Breast epithelium (tissue), 4 donors: ENCODE results near the gene ZHX3. TPM values are rescaled to one million over a fixed set of nuclear protein-coding genes. Genes with fewer than 3 reads are reported as not detected.

ENCODE experiments used
- DNase-seq, 2 donors: peaks; one replicate each; pipeline ENCODE4 v3.0.0-alpha.2; 2019; ENCODE audit warnings: low spot score in 2 of 2
- H3K27ac ChIP-seq, 2 donors: fragments of 200-600 bp; sonication (generic) in 1 of 2; one replicate each; pipeline ENCODE4 v1.5.1; 2016 to 2019; ENCODE audit warnings: mild to moderate bottlenecking in 1 of 2
- H3K27me3 ChIP-seq, 2 donors: fragments of 200-600 bp; sonication (generic) in 1 of 2; one replicate each; pipeline versions ENCODE4 v1.5.1 to v1.6.0; 2017 to 2019; ENCODE audit warnings: control low read depth in 1 of 2, mild to moderate bottlenecking in 1 of 2
- H3K36me3 ChIP-seq: fragments of 200-600 bp; one replicate; pipeline ENCODE4 v1.5.1; 2019
- H3K4me1 ChIP-seq, 2 donors: fragments of 200-600 bp; sonication (generic); one replicate each; pipeline ENCODE4 v1.5.1; 2016 to 2019; ENCODE audit warnings: control low read depth in 1 of 2
- H3K4me3 ChIP-seq, 3 donors: fragments of 200-600 bp; sonication (generic); 1 replicate in 2 of 3; 2 replicates in 1 of 3; pipeline ENCODE4 v1.5.1; 2016 to 2019; ENCODE audit warnings: mild to moderate bottlenecking in 3 of 3, moderate library complexity in 2 of 3
- H3K9me3 ChIP-seq, 2 donors: fragments of 200-600 bp; sonication (generic) in 1 of 2; one replicate each; pipeline ENCODE4 v1.5.1; 2016 to 2019; ENCODE audit warnings: control low read depth in 1 of 2
- CTCF ChIP-seq, 3 donors: fragments of 450-650 bp; IDR thresholded peaks; one replicate each; pipeline ENCODE4 v1.5.1; 2016 to 2017; ENCODE audit warnings: antibody characterized with exemption in 3 of 3, mild to moderate bottlenecking in 3 of 3, moderate library complexity in 3 of 3
- POLR2A ChIP-seq: fragments of 450-650 bp; IDR thresholded peaks from one replicate; pipeline ENCODE4 v1.6.1; 2016; ENCODE audit warnings: antibody characterized with exemption, mild to moderate bottlenecking, moderate library complexity
- POLR2AphosphoS5 ChIP-seq, 3 donors: sonication (generic); formaldehyde crosslinking; IDR thresholded peaks; one replicate each; pipeline ENCODE4 v1.6.1; 2017; ENCODE audit warnings: antibody characterized with exemption in 3 of 3
- intact Hi-C: fragments of 100-400 bp; cut with DNase I; formaldehyde crosslinking; loops from one replicate; pipeline ENCODE4 v1.15.1; 2023; ENCODE audit warnings: low total_unique reads
- total RNA-seq, 3 donors: library from RNA; depleted of rRNA; stranded (reverse); fragments of >200 nt; gene quantifications; one replicate each; pipeline ENCODE4 v1.1.0, GENCODE V29; 2016

The ZHX3 gene
- total RNA-seq, 3 donors from 2014 or later, result 34.4 to 35.7 (median 34.6) TPM

GRCh38 chr20:41361757-41362747 is 44.5 kb upstream of the ZHX3 start:
- intact Hi-C loops, result no loop called here
- H3K4me1 ChIP-seq, result no peaks in the 10 kb centered on the region
- TF ChIP-seq POLR2AphosphoS5 (IDR thresholded peaks at IDR 0.05) (no peak), CTCF (IDR thresholded peaks at IDR 0.05) (no peak), POLR2A (no peak)
- H3K27ac ChIP-seq, result no peak overlapping the region
- H3K9me3 ChIP-seq, result no peaks in the 10 kb centered on the region
- no peaks in the 10 kb centered on the region for H3K36me3 ChIP-seq
- H3K4me3 ChIP-seq, result no peak overlapping the region
- DNase-seq, result no peak
- peaks cover 3 to 17% of the 10 kb centered on the region in 2 donors for H3K27me3 ChIP-seq

- no peak for TF ChIP-seq POLR2AphosphoS5 (IDR thresholded peaks at IDR 0.05)
- TF ChIP-seq CTCF (IDR thresholded peaks at IDR 0.05), result no peak
- TF ChIP-seq POLR2A, result no peak
- no peaks in the 10 kb centered on the region for H3K36me3 ChIP-seq
- no peak overlapping the region for H3K4me3 ChIP-seq
- peak overlapping the region in 1 of 2 donors; percentile 72 for H3K27ac ChIP-seq
- no peaks in the 10 kb centered on the region for H3K4me1 ChIP-seq
- DNase-seq, result no peak
- intact Hi-C loops, result no loop called here
- H3K9me3 ChIP-seq, result no peaks in the 10 kb centered on the region
- H3K27me3 ChIP-seq, result peaks cover 0 to 12% of the 10 kb centered on the region in 2 donors
These were observed 43.6 kb upstream of the ZHX3 start for GRCh38 chr20:41360831-41361756.

GRCh38 chr20:41359541-41360011 is 42.0 kb upstream of the ZHX3 start:
- H3K9me3 ChIP-seq, result no peaks in the 10 kb centered on the region
- intact Hi-C loops, result no loop called here
- H3K27me3 ChIP-seq, result peaks cover 0 to 1% of the 10 kb centered on the region in 2 donors
- TF ChIP-seq POLR2A (no peak), CTCF (IDR thresholded peaks at IDR 0.05) (peak in 1 of 3 donors; percentile 14), POLR2AphosphoS5 (IDR thresholded peaks at IDR 0.05) (no peak)
- peak in 1 of 2 donors; percentile 87 for DNase-seq
- H3K4me3 ChIP-seq, result no peak overlapping the region
- no peaks in the 10 kb centered on the region for H3K36me3 ChIP-seq
- peak overlapping the region in 1 of 2 donors; percentile 72 for H3K27ac ChIP-seq
- no peaks in the 10 kb centered on the region for H3K4me1 ChIP-seq

- DNase-seq, result no peak
- Histone ChIP-seq H3K4me3 (no peak overlapping the region), H3K9me3 (no peaks in the 10 kb centered on the region), H3K4me1 (no peaks in the 10 kb centered on the region), H3K27ac (no peak overlapping the region), H3K36me3 (no peaks in the 10 kb centered on the region), H3K27me3 (no peaks in the 10 kb centered on the region)
- intact Hi-C loops, result no loop called here
- TF ChIP-seq POLR2A, result no peak
- TF ChIP-seq POLR2AphosphoS5 (IDR thresholded peaks at IDR 0.05), result no peak
- no peak for TF ChIP-seq CTCF (IDR thresholded peaks at IDR 0.05)
These were observed 41.2 kb upstream of the ZHX3 start for GRCh38 chr20:41358717-41359116.
